K562 (cell line): ENCODE data around the gene POLD3. TPM values are rescaled to one million over a fixed set of nuclear protein-coding genes. Genes with fewer than 3 reads are reported as not detected.

Source experiments
- ATAC-seq: fragments of 200-7000 bp; cut with Tn5 transposase; 3 replicates; pipeline ENCODE4 v1.9.1; 2020; ENCODE audit warnings: moderate library complexity
- BruUV-seq: library from RNA; stranded (reverse); fragments of 400-500 nt; replicated peaks from 2 replicates; lab custom pipeline; 2021; lab: Mats Ljungman, UMichigan
- CTCF ChIA-PET: fragments of 300-600 bp; formaldehyde crosslinking; extraction: SDS; loops from one replicate; lab custom pipeline; 2021; ENCODE audit warnings: low intra/inter-chr PET ratio; lab: Yijun Ruan, JAX
- POLR2A ChIA-PET: fragments of 300-600, 350-650 bp; sonication (Branson Sonifier 250); formaldehyde crosslinking; extraction: SDS; loops from one replicate; lab custom pipeline; 2021; ENCODE audit warnings: antibody characterized with exemption, inconsistent platforms; lab: Yijun Ruan, JAX
- DNase-seq, 4 experiments: peaks; one replicate each; pipeline versions ENCODE4 v3.0.0 to v3.0.0-alpha.2; 2011 to 2018; ENCODE audit warnings: low spot score in 3 of 4, mixed read lengths in 3 of 4; ENCODE audit errors: extremely low read depth in 1 of 4
- FAIRE-seq: peaks from 2 replicates; lab custom pipeline; 2011; peaks lifted over from hg19 to GRCh38; lab: Jason Lieb, UNC
- H2AFZ ChIP-seq: 2 replicates; pipeline ENCODE4 v1.6.0; 2011; ENCODE audit warnings: low read depth, low read length, control low read depth, inconsistent platforms
- H3K27ac ChIP-seq: fragments of 200-600 bp; 3 replicates; pipeline ENCODE4 v1.8.0; 2011; ENCODE audit warnings: low read depth, mild to moderate bottlenecking, control low read depth, inconsistent platforms, low read length, moderate library complexity, mixed read lengths; ENCODE audit errors: extremely low read depth
- H3K27me3 ChIP-seq, 2 experiments: fragments of 300-600 bp in 1 of 2; 2 replicates in 1 of 2; 3 replicates in 1 of 2; pipeline versions ENCODE4 v1.6.0 to v1.8.0; 2011; ENCODE audit warnings: inconsistent platforms in 2 of 2, low read length in 2 of 2, mild to moderate bottlenecking in 1 of 2, mixed read lengths in 1 of 2, moderate library complexity in 1 of 2; ENCODE audit not compliant: control insufficient read depth in 2 of 2, insufficient read depth in 2 of 2
- H3K36me3 ChIP-seq: fragments of 300-600 bp; 3 replicates; pipeline ENCODE4 v1.8.0; 2011; ENCODE audit warnings: mild to moderate bottlenecking, low read length, inconsistent platforms; ENCODE audit not compliant: control insufficient read depth, insufficient read depth
- H3K4me1 ChIP-seq, 2 experiments: fragments of 200-600 bp in 1 of 2; replicated peaks in 1 of 2; 2 replicates in 1 of 2; 3 replicates in 1 of 2; pipeline versions ENCODE4 v1.5.1 to v1.8.0; 2011; ENCODE audit warnings: inconsistent platforms in 2 of 2, low read length in 2 of 2, mild to moderate bottlenecking in 1 of 2, mixed read lengths in 1 of 2, moderate library complexity in 1 of 2; ENCODE audit not compliant: control insufficient read depth in 2 of 2, insufficient read depth in 2 of 2
- H3K4me2 ChIP-seq: 2 replicates; pipeline ENCODE4 v1.6.1; 2011; ENCODE audit warnings: low read length, control low read depth, inconsistent platforms, mixed read lengths; ENCODE audit not compliant: insufficient read depth
- H3K4me3 ChIP-seq: fragments of 200-600 bp; sonication (generic), shearing (Covaris generic); 2 replicates; pipeline ENCODE4 v1.5.1; 2016; ENCODE audit warnings: control low read depth, inconsistent platforms
- H3K79me2 ChIP-seq: fragments of 200-600 bp; 3 replicates; pipeline ENCODE4 v1.8.0; 2011; ENCODE audit warnings: low read length, inconsistent platforms; ENCODE audit not compliant: control insufficient read depth, insufficient read depth
- H3K9ac ChIP-seq, 2 experiments: 2 replicates each; pipeline versions ENCODE4 v1.6.0 to v1.6.1; 2011; ENCODE audit warnings: low read depth in 2 of 2, low read length in 2 of 2, control low read depth in 1 of 2, inconsistent platforms in 1 of 2, mild to moderate bottlenecking in 1 of 2, mixed read lengths in 1 of 2; ENCODE audit not compliant: insufficient read depth in 1 of 2
- H3K9me1 ChIP-seq: one replicate; pipeline ENCODE4 v1.6.0; 2011; ENCODE audit warnings: inconsistent platforms, mild to moderate bottlenecking, low read length, moderate library complexity; ENCODE audit not compliant: control insufficient read depth, insufficient read depth
- H3K9me3 ChIP-seq: replicated peaks from 2 replicates; pipeline ENCODE4 v1.5.1; 2011; ENCODE audit warnings: low read depth, low read length, inconsistent platforms; ENCODE audit not compliant: control insufficient read depth, insufficient read depth
- H4K20me1 ChIP-seq: replicated peaks from 2 replicates; pipeline ENCODE4 v1.6.1; 2011; ENCODE audit warnings: low read length, inconsistent platforms, mixed read lengths; ENCODE audit not compliant: control insufficient read depth, insufficient read depth
- ARID3A ChIP-seq: IDR thresholded peaks from 2 replicates; pipeline ENCODE4 v1.6.1; 2012; ENCODE audit warnings: low read depth, low read length, improper control_type of control experiment, borderline replicate concordance
- CHD1 ChIP-seq: fragments of 200-600 bp; sonication (generic); IDR thresholded peaks from one replicate; pipeline ENCODE4 v1.6.1; 2012; ENCODE audit warnings: mild to moderate bottlenecking, moderate library complexity, low read length, inconsistent platforms
- FOXK1 ChIP-seq: sonication (generic); formaldehyde crosslinking; IDR thresholded peaks from 2 replicates; pipeline ENCODE4 v1.8.0; 2022; ENCODE audit warnings: missing genetic modification reagents, mild to moderate bottlenecking, borderline replicate concordance
- HDAC2 ChIP-seq: fragments of 450-650 bp; IDR thresholded peaks from 2 replicates; pipeline ENCODE4 v1.6.1; 2016; ENCODE audit warnings: mild to moderate bottlenecking
- MEF2A ChIP-seq: IDR thresholded peaks from 2 replicates; pipeline ENCODE4 v1.6.1; 2011; ENCODE audit warnings: low read depth, mild to moderate bottlenecking, low read length, moderate library complexity; ENCODE audit not compliant: control insufficient read depth
- NFRKB ChIP-seq: fragments of 450-650 bp; IDR thresholded peaks from 2 replicates; pipeline ENCODE4 v1.6.1; 2016; ENCODE audit warnings: low read depth
- POLR2A ChIP-seq: fragments of 450-650 bp; conservative IDR thresholded peaks from 2 replicates; pipeline ENCODE4 v1.6.1; 2016
- PRPF4 ChIP-seq: fragments of 200-400 bp; formaldehyde crosslinking; IDR thresholded peaks from one replicate; pipeline ENCODE4 v1.6.1; 2017; ENCODE audit warnings: low read length, low read depth, mild to moderate bottlenecking; ENCODE audit not compliant: insufficient read depth, poor library complexity, severe bottlenecking
- PTTG1 ChIP-seq: fragments of 450-650 bp; IDR thresholded peaks from 2 replicates; pipeline ENCODE4 v1.6.1; 2016; ENCODE audit warnings: low read depth, mild to moderate bottlenecking, missing genetic modification characterization, missing compliant biosample characterization
- SMARCE1 ChIP-seq: fragments of 450-650 bp; IDR thresholded peaks from 2 replicates; pipeline ENCODE4 v1.7.1; 2016; ENCODE audit warnings: mild to moderate bottlenecking
- SMC3 ChIP-seq: conservative IDR thresholded peaks from 2 replicates; pipeline ENCODE4 v1.6.1; 2011; ENCODE audit warnings: low read depth, low read length, improper control_type of control experiment; ENCODE audit not compliant: insufficient read depth
- SNAPC5 ChIP-seq: fragments of 250-450 bp; sonication (Bioruptor Pico); IDR thresholded peaks from 2 replicates; pipeline ENCODE4 v1.8.0; 2021; ENCODE audit warnings: moderate library complexity, mild to moderate bottlenecking, inconsistent platforms
- SREBF1 ChIP-seq: fragments of 150-350 bp; IDR thresholded peaks from 2 replicates; pipeline ENCODE4 v1.6.1; 2014; ENCODE audit warnings: antibody characterized with exemption, low read depth, low read length, borderline replicate concordance
- XRCC3 ChIP-seq: fragments of 450-650 bp; IDR thresholded peaks from 2 replicates; pipeline ENCODE4 v1.6.1; 2017; ENCODE audit warnings: mild to moderate bottlenecking, moderate library complexity
- ZNF507 ChIP-seq: conservative IDR thresholded peaks from 2 replicates; pipeline ENCODE4 v1.6.1; 2017; ENCODE audit warnings: missing genetic modification characterization, missing compliant biosample characterization
- WGBS: fragments of 100-300 bp; shearing (Covaris generic); methylation state at CpG from one replicate; pipeline ENCODE4 v1.1.6; 2016; ENCODE audit warnings: low coverage, mixed read lengths; ENCODE audit not compliant: insufficient coverage; ENCODE audit errors: missing lambda C conversion rate; 5-methylcytosine and 5-hydroxymethylcytosine counted together
- in situ Hi-C: fragments of 300-500 bp; cut with MboI; formaldehyde crosslinking; loops from 4 replicates; pipeline ENCODE4 v1.15.0; 2018; ENCODE audit warnings: inconsistent platforms, mixed read lengths
- intact Hi-C: fragments of 100-400 bp; cut with micrococcal nuclease; formaldehyde crosslinking; loops from 2 replicates; pipeline ENCODE4 v1.14.2; 2022
- polyA plus RNA-seq, 8 experiments: library from polyadenylated mRNA; depleted of rRNA in 4 of 8; stranded (reverse) in 5 of 8; unstranded in 3 of 8; fragments of >200 nt; fragmentation: Nextera tagmentation in 2 of 8; fragmentation: Illumina TruSeq in 1 of 8; extraction: Ambion mirVana in 2 of 8; extraction: Trizol in 1 of 8; gene quantifications; 2 replicates each; pipeline versions ENCODE4 v1.2.1 to v1.2.3, GENCODE V29; 2011 to 2014; ENCODE audit warnings: inconsistent platforms in 1 of 8, missing spikeins in 1 of 8
- total RNA-seq, 7 experiments: library from RNA; depleted of rRNA in 6 of 7; stranded (reverse); fragments of >200 nt in 6 of 7; fragmentation: Illumina TruSeq in 2 of 7; extraction: Trizol in 2 of 7; gene quantifications; 2 replicates each; pipeline versions ENCODE4 v1.2.1 to v1.2.3, GENCODE V29; 2011 to 2021; ENCODE audit warnings: low replicate concordance in 1 of 7

The POLD3 gene
- total and polyA plus RNA-seq, 9 of the 15 experiments (the other 6 are each of a cell fraction or from before 2014, with no cell fraction given) = 10.6 to 40.1 (median 24.6) TPM

GRCh38 chr11:74602637-74603556, 10.5 kb downstream of the POLD3 start:
- in situ Hi-C loops = no loop called here
- no peaks in the 10 kb centered on the region for H3K79me2 ChIP-seq
- DNase-seq (no peak), ATAC-seq (no peak), FAIRE-seq (no peak)
- no TSS peak for BruUV-seq
- intact Hi-C loops = no loop called here
- TF ChIP-seq PRPF4 (no peak), FOXK1 (no peak), NFRKB (no peak), SMARCE1 (no peak), MEF2A (no peak), ARID3A (no peak), XRCC3 (no peak), ZNF507 (no peak), PTTG1 (tag) (no peak), HDAC2 (no peak), SREBF1 (no peak), SMC3 (no peak), CHD1 (no peak), SNAPC5 (CRISPR knock-in tag) (no peak), POLR2A (no peak)
- no peak overlapping the region for H3K4me3 ChIP-seq
- CTCF ChIA-PET = no interaction called here
- no peak overlapping the region for H3K4me2 ChIP-seq
- 76% methylated on average over 4 of the region's 4 CpGs for WGBS
- peaks cover 36% of the 10 kb centered on the region; the same call in 2 of the 3 replicates for H3K36me3 ChIP-seq
- no peaks in the 10 kb centered on the region for H3K9me1 ChIP-seq
- no peaks in the 10 kb centered on the region for H3K27me3 ChIP-seq
- H3K4me1 ChIP-seq = no peaks in the 10 kb centered on the region
- POLR2A ChIA-PET = interaction anchor here (1.5 kb wide), 1 partner anchor 10 kb away, joined by 6 read pairs; the partner anchor contains the start of gene POLD3
- no peaks in the 10 kb centered on the region for H4K20me1 ChIP-seq
- no peak overlapping the region for H3K9ac ChIP-seq
- no peaks in the 10 kb centered on the region for H3K9me3 ChIP-seq
- H2AFZ ChIP-seq = no peak overlapping the region
- no peak overlapping the region for H3K27ac ChIP-seq
